C4-2B (cell line): ENCODE measurements around the gene ZMYND11.

Experiments
- CTCF ChIP-seq: fragments of 450-650 bp; conservative IDR thresholded peaks from 2 replicates; pipeline ENCODE4 v1.5.1; 2017; ENCODE audit warnings: mild to moderate bottlenecking
- ZFX ChIP-seq: fragments of 450-650 bp; IDR thresholded peaks from 2 replicates; pipeline ENCODE4 v1.6.1; 2017

- TF ChIP-seq CTCF (no peak), ZFX (no peak)
Measured at GRCh38 chr10:135132-135600, at the start of gene ZMYND11.
